ENCODE data around the gene CCDC137. TPM values are rescaled to one million over a fixed set of nuclear protein-coding genes. Genes with fewer than 3 reads are reported as not detected.

Gene CCDC137
- total and polyA plus RNA-seq, 2 of the 13 experiments (the other 11 are each of a cell fraction or from before 2014, with no cell fraction given): 14.6 to 39.1 TPM

DNA sequence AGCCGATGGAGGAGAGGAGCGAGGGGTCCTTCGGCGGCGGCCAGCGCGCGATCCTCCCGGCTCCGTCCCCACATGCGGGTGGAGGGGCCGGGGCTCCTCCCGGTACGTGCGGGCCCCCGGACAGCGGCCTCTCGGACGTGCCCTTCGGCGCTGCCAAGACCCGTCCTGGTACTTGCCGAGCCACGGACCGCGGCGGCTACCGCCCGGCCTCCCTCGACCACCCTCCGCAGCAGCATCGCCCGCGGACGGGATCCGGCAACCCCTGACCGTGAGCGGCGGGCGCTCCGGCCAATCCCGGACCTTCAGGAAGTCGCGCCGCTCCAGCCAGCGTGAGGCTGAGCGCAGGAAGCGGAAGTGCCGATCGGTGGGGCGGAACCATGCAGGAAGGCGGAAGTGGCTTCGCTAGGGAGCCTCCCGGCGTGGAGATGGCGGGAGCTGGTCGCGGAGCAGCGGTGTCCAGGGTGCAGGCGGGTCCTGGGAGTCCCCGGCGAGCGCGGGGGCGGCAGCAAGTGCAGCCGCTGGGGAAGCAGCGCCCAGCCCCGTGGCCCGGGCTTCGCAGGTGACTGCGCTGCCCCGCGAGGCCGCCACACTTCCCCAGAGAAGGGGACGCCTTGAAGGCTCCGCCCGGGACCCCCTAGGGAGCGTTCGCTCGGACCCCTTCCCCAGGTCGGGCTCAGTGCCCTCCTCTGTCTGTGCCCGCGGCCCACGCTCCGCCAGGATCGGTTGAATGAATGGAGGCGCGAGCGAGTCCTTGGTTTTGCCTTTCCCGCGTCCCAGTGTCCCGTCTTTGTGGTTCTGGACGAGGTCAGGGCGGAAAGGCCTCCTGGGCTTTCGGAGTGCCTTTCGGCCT, at the start of gene CCDC137, which contains the start of gene OXLD1 (continued):
- TF ChIP-seq, protein P1, sequence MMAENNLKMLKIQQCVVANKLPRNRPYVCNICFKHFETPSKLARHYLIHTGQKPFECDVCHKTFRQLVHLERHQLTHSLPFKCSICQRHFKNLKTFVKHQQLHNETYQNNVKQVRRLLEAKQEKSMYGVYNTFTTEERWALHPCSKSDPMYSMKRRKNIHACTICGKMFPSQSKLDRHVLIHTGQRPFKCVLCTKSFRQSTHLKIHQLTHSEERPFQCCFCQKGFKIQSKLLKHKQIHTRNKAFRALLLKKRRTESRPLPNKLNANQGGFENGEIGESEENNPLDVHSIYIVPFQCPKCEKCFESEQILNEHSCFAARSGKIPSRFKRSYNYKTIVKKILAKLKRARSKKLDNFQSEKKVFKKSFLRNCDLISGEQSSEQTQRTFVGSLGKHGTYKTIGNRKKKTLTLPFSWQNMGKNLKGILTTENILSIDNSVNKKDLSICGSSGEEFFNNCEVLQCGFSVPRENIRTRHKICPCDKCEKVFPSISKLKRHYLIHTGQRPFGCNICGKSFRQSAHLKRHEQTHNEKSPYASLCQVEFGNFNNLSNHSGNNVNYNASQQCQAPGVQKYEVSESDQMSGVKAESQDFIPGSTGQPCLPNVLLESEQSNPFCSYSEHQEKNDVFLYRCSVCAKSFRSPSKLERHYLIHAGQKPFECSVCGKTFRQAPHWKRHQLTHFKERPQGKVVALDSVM (CRISPR knock-in tag; IDR thresholded peaks at IDR 0.05): peak; percentile 76
- TF ChIP-seq ZFY (CRISPR knock-in tag; IDR thresholded peaks at IDR 0.05): peak; percentile 88
- TF ChIP-seq TRIM24 (CRISPR knock-in tag; IDR thresholded peaks at IDR 0.05): no peak
- peak; percentile 94; the same call in 1 of the 2 replicates for TF ChIP-seq NFKB2 (CRISPR knock-in tag; IDR thresholded peaks at IDR 0.05; ENCODE audit: borderline replicate concordance)
- no peak for TF ChIP-seq ZMYM3 (CRISPR knock-in tag; IDR thresholded peaks at IDR 0.05)
- TF ChIP-seq, protein P2, sequence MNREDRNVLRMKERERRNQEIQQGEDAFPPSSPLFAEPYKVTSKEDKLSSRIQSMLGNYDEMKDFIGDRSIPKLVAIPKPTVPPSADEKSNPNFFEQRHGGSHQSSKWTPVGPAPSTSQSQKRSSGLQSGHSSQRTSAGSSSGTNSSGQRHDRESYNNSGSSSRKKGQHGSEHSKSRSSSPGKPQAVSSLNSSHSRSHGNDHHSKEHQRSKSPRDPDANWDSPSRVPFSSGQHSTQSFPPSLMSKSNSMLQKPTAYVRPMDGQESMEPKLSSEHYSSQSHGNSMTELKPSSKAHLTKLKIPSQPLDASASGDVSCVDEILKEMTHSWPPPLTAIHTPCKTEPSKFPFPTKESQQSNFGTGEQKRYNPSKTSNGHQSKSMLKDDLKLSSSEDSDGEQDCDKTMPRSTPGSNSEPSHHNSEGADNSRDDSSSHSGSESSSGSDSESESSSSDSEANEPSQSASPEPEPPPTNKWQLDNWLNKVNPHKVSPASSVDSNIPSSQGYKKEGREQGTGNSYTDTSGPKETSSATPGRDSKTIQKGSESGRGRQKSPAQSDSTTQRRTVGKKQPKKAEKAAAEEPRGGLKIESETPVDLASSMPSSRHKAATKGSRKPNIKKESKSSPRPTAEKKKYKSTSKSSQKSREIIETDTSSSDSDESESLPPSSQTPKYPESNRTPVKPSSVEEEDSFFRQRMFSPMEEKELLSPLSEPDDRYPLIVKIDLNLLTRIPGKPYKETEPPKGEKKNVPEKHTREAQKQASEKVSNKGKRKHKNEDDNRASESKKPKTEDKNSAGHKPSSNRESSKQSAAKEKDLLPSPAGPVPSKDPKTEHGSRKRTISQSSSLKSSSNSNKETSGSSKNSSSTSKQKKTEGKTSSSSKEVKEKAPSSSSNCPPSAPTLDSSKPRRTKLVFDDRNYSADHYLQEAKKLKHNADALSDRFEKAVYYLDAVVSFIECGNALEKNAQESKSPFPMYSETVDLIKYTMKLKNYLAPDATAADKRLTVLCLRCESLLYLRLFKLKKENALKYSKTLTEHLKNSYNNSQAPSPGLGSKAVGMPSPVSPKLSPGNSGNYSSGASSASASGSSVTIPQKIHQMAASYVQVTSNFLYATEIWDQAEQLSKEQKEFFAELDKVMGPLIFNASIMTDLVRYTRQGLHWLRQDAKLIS (CRISPR knock-in tag; IDR thresholded peaks at IDR 0.05): no peak
- TF ChIP-seq SMARCC2 (IDR thresholded peaks at IDR 0.05): no peak
- TF ChIP-seq, protein P3, sequence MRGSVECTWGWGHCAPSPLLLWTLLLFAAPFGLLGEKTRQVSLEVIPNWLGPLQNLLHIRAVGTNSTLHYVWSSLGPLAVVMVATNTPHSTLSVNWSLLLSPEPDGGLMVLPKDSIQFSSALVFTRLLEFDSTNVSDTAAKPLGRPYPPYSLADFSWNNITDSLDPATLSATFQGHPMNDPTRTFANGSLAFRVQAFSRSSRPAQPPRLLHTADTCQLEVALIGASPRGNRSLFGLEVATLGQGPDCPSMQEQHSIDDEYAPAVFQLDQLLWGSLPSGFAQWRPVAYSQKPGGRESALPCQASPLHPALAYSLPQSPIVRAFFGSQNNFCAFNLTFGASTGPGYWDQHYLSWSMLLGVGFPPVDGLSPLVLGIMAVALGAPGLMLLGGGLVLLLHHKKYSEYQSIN (CRISPR knock-in tag; IDR thresholded peaks at IDR 0.05; ENCODE audit: borderline replicate concordance): no peak
- no peak for TF ChIP-seq MTA3 (CRISPR knock-in tag; IDR thresholded peaks at IDR 0.05)
- TF ChIP-seq BCL6 (CRISPR knock-in tag; IDR thresholded peaks at IDR 0.05): no peak; the same call in 1 of the 2 replicates
- no peak for TF ChIP-seq MEF2D (CRISPR knock-in tag; IDR thresholded peaks at IDR 0.05)
- peak; percentile 43; the same call in 1 of the 2 replicates for TF ChIP-seq RFX5 (IDR thresholded peaks at IDR 0.05; ENCODE audit: low read depth, low read length)
- no peak for TF ChIP-seq ZNF83 (CRISPR knock-in tag; IDR thresholded peaks at IDR 0.05; ENCODE audit: borderline replicate concordance)
- TF ChIP-seq ZNF558 (CRISPR knock-in tag; IDR thresholded peaks at IDR 0.05; ENCODE audit: borderline replicate concordance): no peak
- TF ChIP-seq EP300 (IDR thresholded peaks at IDR 0.05; ENCODE audit: low read depth in 2 of 2, low read length in 2 of 2): no peak; a peak in 1 of 4 replicates
- TF ChIP-seq EP300 (CRISPR knock-in tag; IDR thresholded peaks at IDR 0.05; ENCODE audit: borderline replicate concordance): peak; percentile 6; the same call in 1 of the 2 replicates
- 0 out of 2 replicates have a peak, but pooled peaks have one; percentile 14 for TF ChIP-seq HNF4A (CRISPR knock-in tag; IDR thresholded peaks at IDR 0.05)
- no peak; the same call in 1 of the 2 replicates for TF ChIP-seq ZNF34 (CRISPR knock-in tag; IDR thresholded peaks at IDR 0.05; ENCODE audit: borderline replicate concordance)
